ENCODE results near the gene TCP10L. TPM values are rescaled to one million over a fixed set of nuclear protein-coding genes. Genes with fewer than 3 reads are reported as not detected.
"Not testable (repeated sequence)": the region's sequence is repeated elsewhere in the genome, so short reads cannot be mapped to it uniquely, and the experiment has no call there.

The TCP10L gene
- total RNA-seq, 1 experiment from 2014 or later = 3.7 TPM

GRCh38 chr21:32544697-32545096, 40.6 kb downstream of the TCP10L start:
- Histone ChIP-seq H3K27ac (ENCODE audit: low read depth, low read length, poor library complexity, severe bottlenecking) (no peak overlapping the region), H3K9me3 (ENCODE audit: low read depth, low read length, poor library complexity, severe bottlenecking) (no peaks in the 10 kb centered on the region), H3K27me3 (replicated peaks; ENCODE audit: insufficient read depth, low read depth, low read length, poor library complexity) (no peaks in the 10 kb centered on the region), H3K4me3 (ENCODE audit: low read depth, low read length, poor library complexity, severe bottlenecking) (no peak overlapping the region), H3K4me1 (ENCODE audit: insufficient read depth, low read length, poor library complexity, severe bottlenecking) (no peaks in the 10 kb centered on the region), H3K36me3 (ENCODE audit: insufficient read depth, low read length, poor library complexity, severe bottlenecking) (no peaks in the 10 kb centered on the region)
- no peak for TF ChIP-seq EZH2 (IDR thresholded peaks at IDR 0.05; ENCODE audit: borderline replicate concordance, low read depth, low read length, poor library complexity, severe bottlenecking)
- TF ChIP-seq CTCF (conservative IDR thresholded peaks at IDR 0.05; ENCODE audit: low read depth, low read length) = no peak
- no TSS peak for BruUV-seq (replicated peaks)
- CTCF ChIA-PET = no interaction called here
- no peak for DNase-seq (ENCODE audit: low spot score)
- intact Hi-C loops (cut with micrococcal nuclease; ENCODE audit: unreplicated experiment) = no loop called here
- POLR2A ChIA-PET (ENCODE audit: low non-redundant PET) = no interaction called here

GRCh38 chr21:32543975-32544374, 41.3 kb downstream of the TCP10L start:
- no peaks in the 10 kb centered on the region for H3K9me3 ChIP-seq (ENCODE audit: low read depth, low read length, poor library complexity, severe bottlenecking)
- no peak overlapping the region for H3K4me3 ChIP-seq (ENCODE audit: low read depth, low read length, poor library complexity, severe bottlenecking)
- CTCF ChIA-PET = no interaction called here
- no peak for DNase-seq (ENCODE audit: low spot score)
- POLR2A ChIA-PET (ENCODE audit: low non-redundant PET) = no interaction called here
- H3K27ac ChIP-seq (ENCODE audit: low read depth, low read length, poor library complexity, severe bottlenecking) = no peak overlapping the region
- TF ChIP-seq EZH2 (IDR thresholded peaks at IDR 0.05; ENCODE audit: borderline replicate concordance, low read depth, low read length, poor library complexity, severe bottlenecking) = no peak
- no peak for TF ChIP-seq CTCF (conservative IDR thresholded peaks at IDR 0.05; ENCODE audit: low read depth, low read length)
- BruUV-seq (replicated peaks) = no TSS peak
- H3K27me3 ChIP-seq (replicated peaks; ENCODE audit: insufficient read depth, low read depth, low read length, poor library complexity) = no peaks in the 10 kb centered on the region
- no peaks in the 10 kb centered on the region for H3K36me3 ChIP-seq (ENCODE audit: insufficient read depth, low read length, poor library complexity, severe bottlenecking)
- no peaks in the 10 kb centered on the region for H3K4me1 ChIP-seq (ENCODE audit: insufficient read depth, low read length, poor library complexity, severe bottlenecking)
- intact Hi-C loops (cut with micrococcal nuclease; ENCODE audit: unreplicated experiment) = no loop called here

- intact Hi-C loops (cut with micrococcal nuclease; ENCODE audit: unreplicated experiment); POLR2A ChIA-PET (ENCODE audit: low non-redundant PET); H3K27me3 ChIP-seq (replicated peaks; ENCODE audit: insufficient read depth, low read depth, low read length, poor library complexity); H3K36me3 ChIP-seq (ENCODE audit: insufficient read depth, low read length, poor library complexity, severe bottlenecking); H3K4me3 ChIP-seq (ENCODE audit: low read depth, low read length, poor library complexity, severe bottlenecking); H3K27ac ChIP-seq (ENCODE audit: low read depth, low read length, poor library complexity, severe bottlenecking); DNase-seq (ENCODE audit: low spot score); CTCF ChIA-PET; H3K4me1 ChIP-seq (ENCODE audit: insufficient read depth, low read length, poor library complexity, severe bottlenecking); BruUV-seq (replicated peaks); H3K9me3 ChIP-seq (ENCODE audit: low read depth, low read length, poor library complexity, severe bottlenecking): not testable (repeated sequence)
These were observed 42.3 kb downstream of the TCP10L start for GRCh38 chr21:32543056-32543455.

GRCh38 chr21:32539378-32539777, 45.9 kb downstream of the TCP10L start:
- no peak overlapping the region for H3K27ac ChIP-seq (ENCODE audit: low read depth, low read length, poor library complexity, severe bottlenecking)
- H3K4me3 ChIP-seq (ENCODE audit: low read depth, low read length, poor library complexity, severe bottlenecking) = no peak overlapping the region
- intact Hi-C loops (cut with micrococcal nuclease; ENCODE audit: unreplicated experiment) = no loop called here
- H3K4me1 ChIP-seq (ENCODE audit: insufficient read depth, low read length, poor library complexity, severe bottlenecking) = no peaks in the 10 kb centered on the region
- H3K9me3 ChIP-seq (ENCODE audit: low read depth, low read length, poor library complexity, severe bottlenecking) = no peaks in the 10 kb centered on the region
- POLR2A ChIA-PET (ENCODE audit: low non-redundant PET) = no interaction called here
- BruUV-seq (replicated peaks) = no TSS peak
- no peak for TF ChIP-seq CTCF (conservative IDR thresholded peaks at IDR 0.05; ENCODE audit: low read depth, low read length)
- no peak for TF ChIP-seq EZH2 (IDR thresholded peaks at IDR 0.05; ENCODE audit: borderline replicate concordance, low read depth, low read length, poor library complexity, severe bottlenecking)
- H3K27me3 ChIP-seq (replicated peaks; ENCODE audit: insufficient read depth, low read depth, low read length, poor library complexity) = no peaks in the 10 kb centered on the region
- DNase-seq (ENCODE audit: low spot score) = no peak
- CTCF ChIA-PET = no interaction called here
- no peaks in the 10 kb centered on the region for H3K36me3 ChIP-seq (ENCODE audit: insufficient read depth, low read length, poor library complexity, severe bottlenecking)
